ENCODE data around the gene TNRC6A.
"Not testable (repeated sequence)": the region's sequence is repeated elsewhere in the genome, so short reads cannot be mapped to it uniquely, and the experiment has no call there.

Gene TNRC6A

DNA sequence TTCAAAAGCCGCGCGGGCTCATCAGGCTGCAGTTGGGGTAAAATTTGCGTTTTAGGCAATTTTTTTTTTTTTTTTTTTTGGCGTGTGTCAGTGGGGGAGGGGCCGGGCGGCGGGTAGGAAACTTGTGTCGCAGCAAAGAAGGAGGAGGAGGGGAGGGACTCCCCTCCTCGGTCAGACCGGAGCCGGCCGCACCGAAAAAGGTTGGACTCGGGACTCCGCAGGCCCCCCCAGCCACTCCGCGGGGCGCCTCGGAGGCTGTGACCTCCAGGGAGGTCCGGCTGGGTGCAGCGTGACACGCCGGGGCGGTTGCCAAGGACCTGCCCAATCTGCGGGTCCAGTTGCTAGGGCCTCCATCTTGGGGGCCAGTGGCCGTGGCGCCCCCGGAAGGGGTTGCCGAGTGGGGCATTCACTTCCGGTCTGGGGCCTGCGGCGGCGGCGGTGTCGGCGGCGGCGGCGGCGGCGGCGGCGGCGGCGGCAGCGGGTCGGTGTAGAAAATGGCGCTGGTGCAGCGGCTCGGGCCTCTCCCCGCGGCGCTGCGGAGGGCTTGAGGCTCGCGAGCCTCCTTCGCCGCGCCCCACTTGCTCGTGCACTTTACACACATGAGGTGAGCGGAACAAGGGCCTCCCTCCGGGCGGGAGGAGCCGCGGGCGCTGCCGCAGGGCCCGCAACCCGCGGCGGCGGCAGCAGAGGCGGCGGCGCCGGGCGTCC is at the start of gene TNRC6A:
Gene TNRC6A, plus strand, starts transcription at position 409 of the 708 bp plus-strand sequence. Its CDS starts 191 bp downstream, at position 600.
- peak; percentile 86 for DNase-seq

- no peak for DNase-seq
Observed at GRCh38 chr16:24681793-24682192, 47.7 kb upstream of the TNRC6A start.

DNA sequence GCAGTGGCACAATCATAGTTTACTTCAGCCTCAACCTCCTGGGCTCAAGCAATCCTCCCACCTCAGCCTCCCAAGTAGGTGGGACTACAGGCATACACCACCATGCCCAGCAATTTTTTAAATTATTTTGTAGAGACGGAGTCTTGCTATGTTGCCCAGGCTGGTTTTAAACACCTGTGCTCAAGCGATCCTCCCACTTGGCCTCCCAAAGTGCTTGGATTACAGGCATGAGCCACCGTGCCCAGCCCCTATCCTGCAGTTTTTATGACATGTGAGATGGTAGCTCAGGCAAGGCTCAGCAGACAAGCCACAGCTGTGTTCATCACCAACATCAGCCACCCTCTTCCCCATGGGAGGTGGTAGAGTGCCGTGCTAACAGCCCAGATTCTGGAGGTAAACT is 46.2 kb upstream of the TNRC6A start:
- no peak for DNase-seq

DNA sequence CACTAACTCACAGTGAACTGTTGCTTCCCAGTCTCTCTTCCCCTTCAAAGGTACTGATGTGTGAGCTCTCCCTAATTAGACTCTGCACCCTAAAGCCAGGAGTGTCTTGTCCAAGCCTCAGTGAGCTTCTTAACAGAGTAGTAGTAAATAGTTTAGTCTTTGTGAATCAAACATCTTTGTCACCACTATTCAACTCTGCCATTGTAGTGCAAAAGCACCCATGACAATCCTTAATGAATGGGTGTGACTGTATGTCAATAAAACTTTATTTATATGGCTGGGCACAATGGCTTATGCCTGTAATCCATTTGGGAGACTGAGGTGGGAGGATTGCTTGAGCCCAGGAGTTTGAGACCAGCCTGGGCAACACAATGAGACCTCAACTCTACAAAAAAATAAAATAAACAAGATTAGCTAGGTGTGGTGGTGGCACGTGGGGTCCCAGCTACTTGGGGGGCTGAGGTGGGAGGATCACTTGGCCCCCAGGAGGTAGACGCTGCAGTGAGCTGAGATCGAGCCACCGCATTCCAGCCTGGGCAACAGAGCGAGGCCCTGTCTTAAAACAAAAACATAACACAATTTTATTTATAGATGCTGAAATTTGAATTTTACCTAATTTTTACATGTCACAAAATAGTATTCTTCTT is 45.5 kb upstream of the TNRC6A start:
- DNase-seq: no peak

GRCh38 chr16:24685539-24686432 is 43.7 kb upstream of the TNRC6A start:
- peak; percentile 15 for DNase-seq

GRCh38 chr16:24686678-24687077 is 42.8 kb upstream of the TNRC6A start:
- no peak for DNase-seq

- DNase-seq: no peak
Observed at GRCh38 chr16:24688359-24688758, 41.1 kb upstream of the TNRC6A start.

DNA sequence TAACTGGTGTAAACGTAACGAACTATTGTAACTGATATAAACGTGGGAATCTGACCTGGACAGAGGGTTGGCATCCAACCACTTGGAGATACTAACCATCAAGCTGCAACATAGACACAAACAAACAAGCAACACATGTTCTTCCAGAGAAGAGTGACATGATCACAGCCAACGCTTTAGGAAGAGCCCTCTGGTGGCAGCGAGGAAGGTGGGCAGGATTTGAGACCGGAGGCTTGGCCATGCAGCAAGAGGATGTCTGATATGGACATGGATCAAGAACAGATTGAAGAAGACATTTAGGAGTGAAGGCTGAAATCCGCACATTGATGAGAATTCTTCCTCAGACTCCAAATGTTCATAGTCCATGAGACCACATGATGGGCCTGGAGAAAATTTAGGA is 40.3 kb upstream of the TNRC6A start:
- no peak for DNase-seq

- DNase-seq: no peak
Observed at GRCh38 chr16:24692854-24693253, 36.6 kb upstream of the TNRC6A start.

DNA sequence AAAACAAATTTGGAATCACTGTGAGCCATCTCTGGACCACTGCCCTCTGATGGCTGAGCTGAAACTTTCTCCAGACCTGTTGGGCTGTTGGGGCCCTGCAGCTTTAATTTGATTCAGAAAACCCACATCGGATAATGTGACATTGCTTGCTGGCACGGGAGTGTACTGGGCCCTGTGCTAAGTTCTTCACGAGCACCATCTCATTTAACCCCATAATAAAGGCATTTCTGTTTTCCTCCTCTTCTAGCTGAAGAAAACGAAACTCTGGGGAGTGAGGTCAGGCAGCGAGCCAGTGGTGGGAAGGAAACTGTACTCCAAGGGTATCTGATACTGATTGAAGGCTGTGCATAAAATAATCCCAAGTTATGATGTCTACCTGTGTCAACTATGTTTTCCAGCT is 34.5 kb upstream of the TNRC6A start:
- DNase-seq: no peak

DNA sequence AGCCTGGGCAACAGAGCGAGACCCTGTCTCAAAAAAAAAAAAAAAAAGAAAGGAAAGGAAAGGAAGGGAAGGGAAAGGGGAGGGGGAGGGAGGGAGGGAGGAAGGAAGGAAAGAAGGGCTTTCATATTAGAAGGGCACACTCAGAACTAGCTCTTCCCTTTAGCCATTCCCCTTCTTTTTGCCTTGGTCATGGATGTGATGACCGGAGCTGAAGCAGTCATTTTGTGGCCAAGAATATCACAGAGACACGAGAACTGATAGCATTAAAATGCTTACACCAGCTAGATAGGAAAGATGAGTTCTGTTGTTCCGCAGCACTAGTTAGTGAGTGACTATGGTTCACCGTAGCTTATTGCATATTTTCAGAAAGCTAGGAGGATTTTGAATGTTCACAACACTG is 32.8 kb upstream of the TNRC6A start:
- no peak for DNase-seq

DNA sequence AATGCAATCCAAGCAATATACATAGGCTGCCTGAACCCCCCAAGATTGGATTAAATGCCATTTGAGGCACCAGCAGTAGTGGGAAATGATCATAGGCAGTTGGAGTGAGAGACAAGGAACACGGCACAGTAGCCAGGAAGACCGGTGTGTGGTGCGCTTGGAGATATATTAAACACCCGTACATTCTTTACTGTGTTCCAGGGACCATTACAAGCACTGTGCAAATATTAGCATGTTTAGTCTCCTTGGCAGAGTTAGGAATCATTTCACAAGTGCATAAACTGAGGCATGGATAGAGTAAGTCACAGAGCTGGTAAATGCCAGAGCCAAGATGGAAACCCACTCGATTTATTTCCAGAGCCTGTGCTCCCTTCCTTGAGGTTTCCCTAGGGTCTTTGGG is 31.1 kb upstream of the TNRC6A start:
- no peak for DNase-seq

DNA sequence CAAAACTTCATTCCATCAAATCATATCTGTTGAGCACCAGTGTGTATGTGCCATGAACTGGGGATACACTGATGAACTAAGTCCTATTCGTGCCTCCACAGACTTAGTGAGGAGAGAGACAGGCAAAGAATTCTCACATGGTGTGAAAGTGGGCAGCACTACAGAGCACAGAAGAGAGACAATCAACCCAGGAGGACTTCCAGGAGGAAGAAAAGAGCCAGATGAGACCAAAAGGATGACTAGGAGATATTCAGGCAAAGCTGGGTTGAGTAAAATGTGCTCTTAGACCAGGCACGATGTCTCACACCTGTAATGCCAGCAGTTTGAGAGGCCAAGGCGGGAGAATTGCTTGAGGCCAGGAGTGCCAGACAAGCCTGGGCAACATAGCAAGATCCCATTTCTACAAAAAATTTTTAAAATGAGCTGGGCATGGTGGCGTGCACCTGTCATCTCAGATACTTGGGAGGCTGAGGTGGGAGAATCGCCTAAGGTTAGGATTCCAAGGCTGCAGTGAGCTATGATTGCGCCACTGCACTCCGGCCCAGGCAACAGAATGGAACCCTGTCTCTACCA is 30.2 kb upstream of the TNRC6A start:
- no peak for DNase-seq

GRCh38 chr16:24700549-24701392 is 28.7 kb upstream of the TNRC6A start:
- DNase-seq: peak; percentile 61

GRCh38 chr16:24701521-24701951 is 27.9 kb upstream of the TNRC6A start:
- no peak for DNase-seq

- not testable (repeated sequence) for DNase-seq
Observed at GRCh38 chr16:24707760-24708159, 21.7 kb upstream of the TNRC6A start.

GRCh38 chr16:24713379-24713778 is 16.1 kb upstream of the TNRC6A start:
- no peak for DNase-seq

- no peak for DNase-seq
Observed at GRCh38 chr16:24717411-24717810, 12.0 kb upstream of the TNRC6A start.

GRCh38 chr16:24718967-24719521 is 10.4 kb upstream of the TNRC6A start:
- DNase-seq: no peak

GRCh38 chr16:24721830-24722238 is 7.6 kb upstream of the TNRC6A start:
- no peak for DNase-seq

DNA sequence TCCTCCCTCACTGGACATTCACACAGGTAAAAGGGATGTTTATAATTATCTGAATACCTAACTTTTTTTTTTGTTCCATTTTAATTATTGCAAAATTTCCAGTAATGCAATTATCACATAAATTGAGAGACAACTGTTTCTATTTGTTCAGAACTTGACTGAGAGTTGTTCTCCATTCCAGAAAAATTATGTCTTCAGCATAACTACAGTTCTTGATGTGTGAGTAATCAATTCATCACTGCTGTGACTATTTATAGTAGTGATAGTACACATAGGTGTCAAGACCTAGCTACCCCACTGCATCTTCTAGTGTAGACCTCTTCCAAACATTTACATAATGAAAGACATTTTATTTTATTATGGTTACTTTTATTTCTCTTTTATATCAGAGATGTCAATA is 5.8 kb upstream of the TNRC6A start:
- no peak for DNase-seq

- DNase-seq: no peak
Observed at GRCh38 chr16:24728011-24728410, 1.4 kb upstream of the TNRC6A start.

All from GOT3 (cell line).